Measurements from ENCODE around the gene ZNF18. TPM values are rescaled to one million over a fixed set of nuclear protein-coding genes. Genes with fewer than 3 reads are reported as not detected.

Gene ZNF18
- total and polyA plus RNA-seq, 2 of the 13 experiments (the other 11 are each of a cell fraction or from before 2014, with no cell fraction given), result 2.4 to 5.4 TPM

DNA sequence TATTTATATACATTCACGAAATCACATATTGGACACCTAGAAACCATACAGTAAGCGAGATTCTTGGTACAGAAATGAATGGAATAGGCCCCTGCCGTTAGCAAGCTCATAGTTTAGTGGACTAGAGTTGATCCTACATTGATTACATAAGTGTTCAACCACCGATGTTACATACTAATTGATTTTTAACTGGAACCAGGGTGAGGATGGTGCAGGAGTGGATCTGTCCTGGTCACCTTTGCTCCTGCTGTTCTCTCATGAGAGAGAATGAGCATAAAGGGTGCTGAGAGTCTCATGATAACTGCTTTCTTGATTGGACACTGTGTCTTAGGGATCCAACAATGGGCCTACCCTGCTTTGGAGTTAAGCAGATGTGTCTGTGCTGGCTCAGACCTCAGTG lies 37.3 kb upstream of the ZNF18 start:
- Histone ChIP-seq H3K36me3 (replicated peaks in 1 of 2; ENCODE audit: control insufficient read depth in 1 of 2, insufficient read depth in 2 of 2, low read length in 2 of 2) (peaks cover 0 to 6% of the 10 kb centered on the region in 2 experiments; a peak in 3 of 5 replicates), H3K4me2 (ENCODE audit: low read depth, low read length) (no peak overlapping the region), H3K79me2 (ENCODE audit: insufficient read depth, low read length) (peaks cover 87% of the 10 kb centered on the region), H3K27ac (ENCODE audit: extremely low read length, insufficient read depth, low read length) (no peak overlapping the region), H2AFZ (ENCODE audit: low read length) (no peak overlapping the region), H3K27me3 (ENCODE audit: control insufficient read depth in 1 of 2, insufficient read depth in 2 of 2, low read length in 2 of 2) (no peaks in the 10 kb centered on the region), H3K9me3 (ENCODE audit: low read length) (no peaks in the 10 kb centered on the region), H3K9ac (ENCODE audit: insufficient read depth, low read depth, low read length) (no peak overlapping the region), H3K4me1 (ENCODE audit: insufficient read depth, low read length) (peaks cover 23% of the 10 kb centered on the region), H4K20me1 (ENCODE audit: insufficient read depth, low read length) (peaks cover 22% of the 10 kb centered on the region), H3K4me3 (replicated peaks in 1 of 3; ENCODE audit: insufficient read depth in 1 of 3, low read depth in 2 of 3, low read length in 3 of 3) (no peak overlapping the region)
- 82% methylated on average over 4 of the region's 4 CpGs for WGBS (ENCODE audit: low lambda C conversion rate)
- ATAC-seq (no peak), DNase-seq (ENCODE audit: low spot score) (no peak), FAIRE-seq (no peak)
- TF ChIP-seq, protein P1, sequence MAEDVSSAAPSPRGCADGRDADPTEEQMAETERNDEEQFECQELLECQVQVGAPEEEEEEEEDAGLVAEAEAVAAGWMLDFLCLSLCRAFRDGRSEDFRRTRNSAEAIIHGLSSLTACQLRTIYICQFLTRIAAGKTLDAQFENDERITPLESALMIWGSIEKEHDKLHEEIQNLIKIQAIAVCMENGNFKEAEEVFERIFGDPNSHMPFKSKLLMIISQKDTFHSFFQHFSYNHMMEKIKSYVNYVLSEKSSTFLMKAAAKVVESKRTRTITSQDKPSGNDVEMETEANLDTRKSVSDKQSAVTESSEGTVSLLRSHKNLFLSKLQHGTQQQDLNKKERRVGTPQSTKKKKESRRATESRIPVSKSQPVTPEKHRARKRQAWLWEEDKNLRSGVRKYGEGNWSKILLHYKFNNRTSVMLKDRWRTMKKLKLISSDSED (CRISPR knock-in tag; IDR thresholded peaks at IDR 0.05), result no peak
- TF ChIP-seq ZNF619 (CRISPR knock-in tag; IDR thresholded peaks at IDR 0.05) (no peak), NR2F2 (IDR thresholded peaks at IDR 0.05; ENCODE audit: borderline replicate concordance, low read depth) (no peak), SNRNP70 (IDR thresholded peaks at IDR 0.05; ENCODE audit: low read depth, low read length) (no peak), PRMT3 (CRISPR knock-in tag; IDR thresholded peaks at IDR 0.05; ENCODE audit: borderline replicate concordance, low read depth) (no peak), ZNF629 (CRISPR knock-in tag; conservative IDR thresholded peaks at IDR 0.05) (no peak), BORCS8-MEF2B (CRISPR knock-in tag; IDR thresholded peaks at IDR 0.05) (no peak), ZNF136 (CRISPR knock-in tag; IDR thresholded peaks at IDR 0.05; ENCODE audit: low read depth) (no peak), NPAS2 (CRISPR knock-in tag; IDR thresholded peaks at IDR 0.05; ENCODE audit: borderline replicate concordance) (no peak), MYPOP (CRISPR knock-in tag; IDR thresholded peaks at IDR 0.05) (no peak), POGZ (CRISPR knock-in tag; IDR thresholded peaks at IDR 0.05) (no peak), RXRB (CRISPR knock-in tag; IDR thresholded peaks at IDR 0.05; ENCODE audit: borderline replicate concordance) (no peak), ZNF589 (CRISPR knock-in tag; conservative IDR thresholded peaks at IDR 0.05) (no peak)
- TF ChIP-seq, protein P2, sequence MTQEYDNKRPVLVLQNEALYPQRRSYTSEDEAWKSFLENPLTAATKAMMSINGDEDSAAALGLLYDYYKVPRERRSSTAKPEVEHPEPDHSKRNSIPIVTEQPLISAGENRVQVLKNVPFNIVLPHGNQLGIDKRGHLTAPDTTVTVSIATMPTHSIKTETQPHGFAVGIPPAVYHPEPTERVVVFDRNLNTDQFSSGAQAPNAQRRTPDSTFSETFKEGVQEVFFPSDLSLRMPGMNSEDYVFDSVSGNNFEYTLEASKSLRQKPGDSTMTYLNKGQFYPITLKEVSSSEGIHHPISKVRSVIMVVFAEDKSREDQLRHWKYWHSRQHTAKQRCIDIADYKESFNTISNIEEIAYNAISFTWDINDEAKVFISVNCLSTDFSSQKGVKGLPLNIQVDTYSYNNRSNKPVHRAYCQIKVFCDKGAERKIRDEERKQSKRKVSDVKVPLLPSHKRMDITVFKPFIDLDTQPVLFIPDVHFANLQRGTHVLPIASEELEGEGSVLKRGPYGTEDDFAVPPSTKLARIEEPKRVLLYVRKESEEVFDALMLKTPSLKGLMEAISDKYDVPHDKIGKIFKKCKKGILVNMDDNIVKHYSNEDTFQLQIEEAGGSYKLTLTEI (CRISPR knock-in tag; conservative IDR thresholded peaks at IDR 0.05), result no peak
- no TSS peak for BruUV-seq (replicated peaks)
- in situ Hi-C loops (cut with HindIII; ENCODE audit: extremely low pct_ligation_motif_present, low pct_unique_long_range_greater_than_20kb) (no loop called here), intact Hi-C loops (cut with micrococcal nuclease; ENCODE audit: unreplicated experiment) (no loop called here)
- ChIA-PET CTCF (ENCODE audit: low intra/inter-chr PET ratio, low total read pairs) (no interaction called here), POLR2A (no interaction called here)

Measured in HepG2 (cell line).